ENCODE measurements around the gene L3MBTL4.

DNA sequence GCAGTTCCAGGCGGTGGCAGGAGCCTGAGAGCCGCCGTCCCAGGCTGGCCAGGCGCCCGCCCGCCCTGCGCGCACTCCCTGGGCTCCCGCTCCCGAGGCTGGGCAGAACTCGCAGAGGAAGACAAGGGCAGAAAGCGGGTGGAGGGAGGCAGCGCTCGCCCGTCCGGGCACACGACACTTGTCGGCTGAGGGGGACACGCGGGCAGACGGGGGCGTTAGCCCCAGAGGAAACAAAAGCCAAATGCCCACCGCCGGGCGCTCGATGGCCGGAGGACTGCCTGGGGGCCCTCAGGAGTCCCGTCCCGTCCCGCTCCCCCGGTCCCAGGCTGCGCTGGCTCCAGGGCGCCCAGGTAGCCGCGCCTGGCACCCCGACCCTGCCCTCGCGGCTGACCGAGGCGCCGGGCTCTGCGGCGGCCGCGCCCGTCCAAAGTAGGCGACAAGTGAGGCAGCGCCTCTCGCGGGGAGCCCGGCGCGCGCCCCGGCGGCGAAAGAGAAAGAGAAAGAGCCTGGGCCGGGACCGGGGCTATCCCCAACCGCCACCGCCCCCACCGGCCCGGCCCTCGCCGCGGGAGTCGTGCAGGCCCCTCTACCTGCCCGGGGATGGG lies 491 bp downstream of the L3MBTL4 start:
- TF ChIP-seq, protein P1, sequence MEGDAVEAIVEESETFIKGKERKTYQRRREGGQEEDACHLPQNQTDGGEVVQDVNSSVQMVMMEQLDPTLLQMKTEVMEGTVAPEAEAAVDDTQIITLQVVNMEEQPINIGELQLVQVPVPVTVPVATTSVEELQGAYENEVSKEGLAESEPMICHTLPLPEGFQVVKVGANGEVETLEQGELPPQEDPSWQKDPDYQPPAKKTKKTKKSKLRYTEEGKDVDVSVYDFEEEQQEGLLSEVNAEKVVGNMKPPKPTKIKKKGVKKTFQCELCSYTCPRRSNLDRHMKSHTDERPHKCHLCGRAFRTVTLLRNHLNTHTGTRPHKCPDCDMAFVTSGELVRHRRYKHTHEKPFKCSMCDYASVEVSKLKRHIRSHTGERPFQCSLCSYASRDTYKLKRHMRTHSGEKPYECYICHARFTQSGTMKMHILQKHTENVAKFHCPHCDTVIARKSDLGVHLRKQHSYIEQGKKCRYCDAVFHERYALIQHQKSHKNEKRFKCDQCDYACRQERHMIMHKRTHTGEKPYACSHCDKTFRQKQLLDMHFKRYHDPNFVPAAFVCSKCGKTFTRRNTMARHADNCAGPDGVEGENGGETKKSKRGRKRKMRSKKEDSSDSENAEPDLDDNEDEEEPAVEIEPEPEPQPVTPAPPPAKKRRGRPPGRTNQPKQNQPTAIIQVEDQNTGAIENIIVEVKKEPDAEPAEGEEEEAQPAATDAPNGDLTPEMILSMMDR (IDR thresholded peaks at IDR 0.05): no peak
- TF ChIP-seq POLR2A (IDR thresholded peaks at IDR 0.05): no peak
